GM12878 (cell line): ENCODE measurements around the gene DCDC2C. TPM values are rescaled to one million over a fixed set of nuclear protein-coding genes. Genes with fewer than 3 reads are reported as not detected.

ENCODE experiments used
- EGR1 ChIP-seq, 2 experiments: IDR thresholded peaks; 1 replicate in 1 of 2; 2 replicates in 1 of 2; pipeline ENCODE4 v1.6.1; 2011 to 2012; ENCODE audit warnings: low read depth in 2 of 2, low read length in 2 of 2, borderline replicate concordance in 1 of 2, mild to moderate bottlenecking in 1 of 2, moderate library complexity in 1 of 2
- ESRRA ChIP-seq: IDR thresholded peaks from 2 replicates; pipeline ENCODE4 v1.6.1; 2012; ENCODE audit warnings: mild to moderate bottlenecking, low read length, improper control_type of control experiment
- PKNOX1 ChIP-seq: fragments of 450-650 bp; IDR thresholded peaks from 2 replicates; pipeline ENCODE4 v1.6.1; 2016; ENCODE audit warnings: mild to moderate bottlenecking
- SMAD1 ChIP-seq: fragments of 450-650 bp; IDR thresholded peaks from 2 replicates; pipeline ENCODE4 v1.6.1; 2018; ENCODE audit warnings: mild to moderate bottlenecking, low read depth; ENCODE audit not compliant: partially characterized antibody
- SMARCA5 ChIP-seq: fragments of 450-650 bp; IDR thresholded peaks from 2 replicates; pipeline ENCODE4 v1.6.1; 2017; ENCODE audit warnings: mild to moderate bottlenecking
- SREBF1 ChIP-seq: IDR thresholded peaks from 2 replicates; pipeline ENCODE4 v1.6.1; 2012; ENCODE audit warnings: mild to moderate bottlenecking, low read length
- ZBTB11 ChIP-seq: fragments of 450-650 bp; formaldehyde crosslinking; IDR thresholded peaks from 2 replicates; pipeline ENCODE4 v1.5.0; 2022; ENCODE audit warnings: mild to moderate bottlenecking, missing genetic modification characterization
- polyA plus RNA-seq, 11 experiments: library from polyadenylated mRNA; depleted of rRNA in 4 of 11; unstranded in 6 of 11; stranded (reverse) in 5 of 11; fragments of >200 nt; fragmentation: Nextera tagmentation in 4 of 11; fragmentation: Illumina TruSeq in 1 of 11; extraction: Ambion mirVana in 4 of 11; extraction: Trizol in 1 of 11; gene quantifications; 1 replicate in 1 of 11; 2 replicates in 10 of 11; pipeline versions ENCODE4 v1.2.1 to v1.2.3, GENCODE V29; 2011 to 2016; ENCODE audit warnings: inconsistent platforms in 2 of 11, missing spikeins in 2 of 11, low read depth in 1 of 11
- total RNA-seq, 4 experiments: library from RNA; depleted of rRNA in 3 of 4; stranded (reverse); fragments of >200 nt in 3 of 4; fragmentation: Illumina TruSeq in 1 of 4; extraction: Trizol in 1 of 4; gene quantifications; 2 replicates each; pipeline versions ENCODE4 v1.2.1 to v1.2.3, GENCODE V29; 2013 to 2021
- TF ChIP-seq, protein P1 (sequence below): fragments of 450-650 bp; IDR thresholded peaks from 2 replicates; pipeline ENCODE4 v1.6.1; 2016; ENCODE audit warnings: mild to moderate bottlenecking
- TF ChIP-seq, protein P2 (sequence below): fragments of 450-650 bp; conservative IDR thresholded peaks from 2 replicates; pipeline ENCODE4 v1.6.1; 2017; ENCODE audit warnings: mild to moderate bottlenecking, moderate library complexity

The DCDC2C gene
- total and polyA plus RNA-seq, 10 of the 15 experiments (the other 5 are each of a cell fraction or from before 2014, with no cell fraction given), result not detected

GRCh38 chr2:3868012-3868805, 164.8 kb downstream of the DCDC2C start (continued):
- no peak for TF ChIP-seq ZBTB11 (CRISPR knock-in tag)
- TF ChIP-seq, protein P1, sequence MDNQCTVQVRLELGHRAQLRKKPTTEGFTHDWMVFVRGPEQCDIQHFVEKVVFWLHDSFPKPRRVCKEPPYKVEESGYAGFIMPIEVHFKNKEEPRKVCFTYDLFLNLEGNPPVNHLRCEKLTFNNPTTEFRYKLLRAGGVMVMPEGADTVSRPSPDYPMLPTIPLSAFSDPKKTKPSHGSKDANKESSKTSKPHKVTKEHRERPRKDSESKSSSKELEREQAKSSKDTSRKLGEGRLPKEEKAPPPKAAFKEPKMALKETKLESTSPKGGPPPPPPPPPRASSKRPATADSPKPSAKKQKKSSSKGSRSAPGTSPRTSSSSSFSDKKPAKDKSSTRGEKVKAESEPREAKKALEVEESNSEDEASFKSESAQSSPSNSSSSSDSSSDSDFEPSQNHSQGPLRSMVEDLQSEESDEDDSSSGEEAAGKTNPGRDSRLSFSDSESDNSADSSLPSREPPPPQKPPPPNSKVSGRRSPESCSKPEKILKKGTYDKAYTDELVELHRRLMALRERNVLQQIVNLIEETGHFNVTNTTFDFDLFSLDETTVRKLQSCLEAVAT, result no peak
- TF ChIP-seq, protein P2, sequence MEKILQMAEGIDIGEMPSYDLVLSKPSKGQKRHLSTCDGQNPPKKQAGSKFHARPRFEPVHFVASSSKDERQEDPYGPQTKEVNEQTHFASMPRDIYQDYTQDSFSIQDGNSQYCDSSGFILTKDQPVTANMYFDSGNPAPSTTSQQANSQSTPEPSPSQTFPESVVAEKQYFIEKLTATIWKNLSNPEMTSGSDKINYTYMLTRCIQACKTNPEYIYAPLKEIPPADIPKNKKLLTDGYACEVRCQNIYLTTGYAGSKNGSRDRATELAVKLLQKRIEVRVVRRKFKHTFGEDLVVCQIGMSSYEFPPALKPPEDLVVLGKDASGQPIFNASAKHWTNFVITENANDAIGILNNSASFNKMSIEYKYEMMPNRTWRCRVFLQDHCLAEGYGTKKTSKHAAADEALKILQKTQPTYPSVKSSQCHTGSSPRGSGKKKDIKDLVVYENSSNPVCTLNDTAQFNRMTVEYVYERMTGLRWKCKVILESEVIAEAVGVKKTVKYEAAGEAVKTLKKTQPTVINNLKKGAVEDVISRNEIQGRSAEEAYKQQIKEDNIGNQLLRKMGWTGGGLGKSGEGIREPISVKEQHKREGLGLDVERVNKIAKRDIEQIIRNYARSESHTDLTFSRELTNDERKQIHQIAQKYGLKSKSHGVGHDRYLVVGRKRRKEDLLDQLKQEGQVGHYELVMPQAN, result no peak
- TF ChIP-seq SREBF1, result no peak
- TF ChIP-seq EGR1 (IDR thresholded peaks at IDR 0.05; ENCODE audit: borderline replicate concordance in 1 of 2, low read depth in 2 of 2, low read length in 2 of 2), result no peak
- TF ChIP-seq ESRRA, result no peak
- TF ChIP-seq SMAD1, result no peak
- no peak for TF ChIP-seq PKNOX1
- no peak for TF ChIP-seq SMARCA5
